IMR-90 (cell line): Measurements from ENCODE around the gene MINDY2. TPM values are rescaled to one million over a fixed set of nuclear protein-coding genes. Genes with fewer than 3 reads are reported as not detected.

Source experiments
- ATAC-seq: fragments of 200-7000 bp; cut with Tn5 transposase; 2 replicates; pipeline ENCODE4 v1.9.1; 2020; ENCODE audit warnings: low read depth, mild to moderate bottlenecking, moderate library complexity
- BruUV-seq: library from RNA; stranded (reverse); fragments of 400-500 nt; replicated peaks from 2 replicates; lab custom pipeline; 2021; lab: Mats Ljungman, UMichigan
- CTCF ChIA-PET: fragments of 300-600 bp; formaldehyde crosslinking; extraction: SDS; loops from one replicate; lab custom pipeline; 2021; ENCODE audit warnings: antibody characterized with exemption; lab: Yijun Ruan, JAX
- POLR2A ChIA-PET: fragments of 300-600 bp; sonication (Branson Sonifier 250); formaldehyde crosslinking; loops from one replicate; lab custom pipeline; 2022; ENCODE audit warnings: antibody characterized with exemption; ENCODE audit not compliant: unreplicated experiment; lab: Charles Lee
- DNase-seq: peaks from one replicate; pipeline ENCODE4 v3.0.0; 2013
- H2AFZ ChIP-seq: replicated peaks from 2 replicates; pipeline ENCODE3; 2013; ENCODE audit warnings: low read length, mild to moderate bottlenecking; ENCODE audit not compliant: poor library complexity
- H2AK5ac ChIP-seq: 2 replicates; pipeline ENCODE4 v1.6.1; 2013; ENCODE audit warnings: low read depth, low read length, inconsistent platforms
- H2AK9ac ChIP-seq: replicated peaks from 2 replicates; pipeline ENCODE3; 2013; ENCODE audit warnings: mild to moderate bottlenecking, low read depth, low read length, moderate library complexity; ENCODE audit not compliant: poor library complexity
- H2BK120ac ChIP-seq: 2 replicates; pipeline ENCODE4 v1.6.1; 2013; ENCODE audit warnings: low read depth, low read length, inconsistent platforms
- H2BK15ac ChIP-seq: 3 replicates; pipeline ENCODE4 v1.6.1; 2013; ENCODE audit warnings: low read depth, low read length, inconsistent platforms
- H2BK20ac ChIP-seq: 2 replicates; pipeline ENCODE4 v1.6.1; 2013; ENCODE audit warnings: low read depth, mild to moderate bottlenecking, inconsistent platforms, low read length, moderate library complexity
- H2BK5ac ChIP-seq: 2 replicates; pipeline ENCODE4 v1.6.1; 2013; ENCODE audit warnings: mild to moderate bottlenecking, low read depth, low read length, inconsistent platforms; ENCODE audit not compliant: poor library complexity, severe bottlenecking
- H3K14ac ChIP-seq: replicated peaks from 2 replicates; pipeline ENCODE4 v1.6.1; 2013; ENCODE audit warnings: low read depth, low read length, inconsistent platforms
- H3K18ac ChIP-seq: 2 replicates; pipeline ENCODE4 v1.6.1; 2013; ENCODE audit warnings: low read depth, low read length, control low read depth
- H3K23ac ChIP-seq: 2 replicates; pipeline ENCODE4 v1.6.1; 2013; ENCODE audit warnings: low read depth, low read length, inconsistent platforms
- H3K27ac ChIP-seq: 2 replicates; pipeline ENCODE4 v1.5.1; 2013; ENCODE audit warnings: mild to moderate bottlenecking, control low read depth, low read length; ENCODE audit not compliant: insufficient read depth
- H3K27me3 ChIP-seq: 2 replicates; pipeline ENCODE4 v1.6.1; 2013; ENCODE audit warnings: low read length; ENCODE audit not compliant: control insufficient read depth, insufficient read depth
- H3K36me3 ChIP-seq: 2 replicates; pipeline ENCODE4 v1.6.1; 2013; ENCODE audit warnings: low read length, mixed read lengths; ENCODE audit not compliant: control insufficient read depth, insufficient read depth
- H3K4ac ChIP-seq: 2 replicates; pipeline ENCODE4 v1.6.1; 2013; ENCODE audit warnings: low read depth, low read length, inconsistent platforms
- H3K4me1 ChIP-seq: 2 replicates; pipeline ENCODE4 v1.6.1; 2013; ENCODE audit warnings: low read length, mixed read lengths; ENCODE audit not compliant: control insufficient read depth, insufficient read depth
- H3K4me2 ChIP-seq: 2 replicates; pipeline ENCODE4 v1.6.1; 2013; ENCODE audit warnings: low read depth, mild to moderate bottlenecking, control low read depth, low read length, moderate library complexity
- H3K4me3 ChIP-seq: 2 replicates; pipeline ENCODE4 v1.5.1; 2013; ENCODE audit warnings: low read depth, mild to moderate bottlenecking, control low read depth, low read length, moderate library complexity; ENCODE audit not compliant: insufficient read depth
- H3K56ac ChIP-seq: 2 replicates; pipeline ENCODE4 v1.6.1; 2013; ENCODE audit warnings: low read length, inconsistent platforms; ENCODE audit not compliant: insufficient read depth; ENCODE audit errors: extremely low read depth
- H3K79me1 ChIP-seq, 2 experiments: 2 replicates each; pipeline ENCODE4 v1.6.1; 2013; ENCODE audit warnings: low read length in 2 of 2, inconsistent platforms in 1 of 2, low read depth in 1 of 2
- H3K9ac ChIP-seq: 2 replicates; pipeline ENCODE4 v1.6.1; 2013; ENCODE audit warnings: low read depth, low read length, control low read depth
- H3K9me1 ChIP-seq: 2 replicates; pipeline ENCODE4 v1.6.1; 2013; ENCODE audit warnings: low read length, inconsistent platforms; ENCODE audit not compliant: insufficient read depth
- H3K9me3 ChIP-seq: 2 replicates; pipeline ENCODE4 v1.6.1; 2013; ENCODE audit warnings: low read length; ENCODE audit not compliant: control insufficient read depth, insufficient read depth
- H4K20me1 ChIP-seq: 2 replicates; pipeline ENCODE4 v1.6.1; 2013; ENCODE audit warnings: low read length, inconsistent platforms; ENCODE audit not compliant: insufficient read depth
- H4K5ac ChIP-seq: 2 replicates; pipeline ENCODE4 v1.6.1; 2013; ENCODE audit warnings: mild to moderate bottlenecking, low read depth, low read length, control low read depth
- H4K8ac ChIP-seq, 2 experiments: 2 replicates each; pipeline ENCODE4 v1.6.1; 2013; ENCODE audit warnings: low read depth in 2 of 2, low read length in 2 of 2, control low read depth in 1 of 2, inconsistent platforms in 1 of 2
- H4K91ac ChIP-seq: 2 replicates; pipeline ENCODE4 v1.6.1; 2013; ENCODE audit warnings: low read depth, low read length, inconsistent platforms; ENCODE audit not compliant: insufficient read depth
- BHLHE40 ChIP-seq: fragments of 150-350 bp; IDR thresholded peaks from 2 replicates; pipeline ENCODE4 v1.6.1; 2016; ENCODE audit warnings: mild to moderate bottlenecking, low read depth, low read length
- FOS ChIP-seq: fragments of 150-350 bp; IDR thresholded peaks from 2 replicates; pipeline ENCODE4 v1.6.1; 2016; ENCODE audit warnings: low read depth, low read length
- MAFK ChIP-seq: IDR thresholded peaks from 2 replicates; pipeline ENCODE4 v1.6.1; 2012; ENCODE audit warnings: low read depth, low read length, improper control_type of control experiment
- MAZ ChIP-seq: IDR thresholded peaks from 2 replicates; pipeline ENCODE4 v1.6.1; 2012; ENCODE audit warnings: low read depth, mild to moderate bottlenecking, low read length, improper control_type of control experiment, moderate library complexity, borderline replicate concordance
- NFE2L2 ChIP-seq: fragments of 150-350 bp; IDR thresholded peaks from 2 replicates; pipeline ENCODE4 v1.6.1; 2016; ENCODE audit warnings: low read depth, mild to moderate bottlenecking, low read length
- POLR2A ChIP-seq: IDR thresholded peaks from 2 replicates; pipeline ENCODE4 v1.6.1; 2012; ENCODE audit warnings: mild to moderate bottlenecking, low read depth, low read length
- RCOR1 ChIP-seq: IDR thresholded peaks from 2 replicates; pipeline ENCODE4 v1.6.1; 2012; ENCODE audit warnings: mild to moderate bottlenecking, low read length, improper control_type of control experiment; ENCODE audit not compliant: insufficient replicate concordance
- SMC3 ChIP-seq: fragments of 150-350 bp; IDR thresholded peaks from 2 replicates; pipeline ENCODE4 v1.6.1; 2016; ENCODE audit warnings: low read depth, mild to moderate bottlenecking, antibody characterized with exemption, low read length, moderate library complexity
- WGBS, 2 experiments: methylation state at CpG; one replicate each; pipeline versions ENCODE4 v1.1.5 to v1.1.7; 2013; ENCODE audit warnings: missing lambda C conversion rate in 2 of 2; ENCODE audit not compliant: insufficient read length in 1 of 2; ENCODE audit errors: extremely low coverage in 2 of 2; 5-methylcytosine and 5-hydroxymethylcytosine counted together
- dilution Hi-C: fragments of 300-500 bp; cut with HindIII; formaldehyde crosslinking; loops from one replicate; pipeline ENCODE4 v1.14.3; 2018; ENCODE audit warnings: low sequenced_read_pairs; ENCODE audit not compliant: unreplicated experiment
- in situ Hi-C: fragments of 300-500 bp; cut with MboI; formaldehyde crosslinking; loops from 3 replicates; pipeline ENCODE4 v1.14.3; 2019; ENCODE audit warnings: low sequenced_read_pairs, inconsistent platforms, mixed read lengths
- intact Hi-C: fragments of 100-400 bp; cut with micrococcal nuclease; formaldehyde crosslinking; loops from 2 replicates; pipeline ENCODE4 v1.10.0; 2022
- polyA plus RNA-seq, 3 experiments: library from polyadenylated mRNA; depleted of rRNA; stranded (reverse); fragments of >200 nt; gene quantifications; 2 replicates each; pipeline ENCODE4 v1.2.3, GENCODE V29; 2012; ENCODE audit warnings: low replicate concordance in 1 of 3
- total RNA-seq: library from RNA; depleted of rRNA; stranded (reverse); fragments of >200 nt; gene quantifications from 2 replicates; pipeline ENCODE4 v1.2.3, GENCODE V29; 2012
- TF ChIP-seq, protein P1 (sequence below): fragments of 150-350 bp; IDR thresholded peaks from 2 replicates; pipeline ENCODE4 v1.6.1; 2017; ENCODE audit warnings: mild to moderate bottlenecking, antibody characterized with exemption, low read length, low read depth

The MINDY2 gene
- total and polyA plus RNA-seq, 2 of the 4 experiments (the other 2 are of a cell fraction) = 4.0 to 9.3 TPM

DNA sequence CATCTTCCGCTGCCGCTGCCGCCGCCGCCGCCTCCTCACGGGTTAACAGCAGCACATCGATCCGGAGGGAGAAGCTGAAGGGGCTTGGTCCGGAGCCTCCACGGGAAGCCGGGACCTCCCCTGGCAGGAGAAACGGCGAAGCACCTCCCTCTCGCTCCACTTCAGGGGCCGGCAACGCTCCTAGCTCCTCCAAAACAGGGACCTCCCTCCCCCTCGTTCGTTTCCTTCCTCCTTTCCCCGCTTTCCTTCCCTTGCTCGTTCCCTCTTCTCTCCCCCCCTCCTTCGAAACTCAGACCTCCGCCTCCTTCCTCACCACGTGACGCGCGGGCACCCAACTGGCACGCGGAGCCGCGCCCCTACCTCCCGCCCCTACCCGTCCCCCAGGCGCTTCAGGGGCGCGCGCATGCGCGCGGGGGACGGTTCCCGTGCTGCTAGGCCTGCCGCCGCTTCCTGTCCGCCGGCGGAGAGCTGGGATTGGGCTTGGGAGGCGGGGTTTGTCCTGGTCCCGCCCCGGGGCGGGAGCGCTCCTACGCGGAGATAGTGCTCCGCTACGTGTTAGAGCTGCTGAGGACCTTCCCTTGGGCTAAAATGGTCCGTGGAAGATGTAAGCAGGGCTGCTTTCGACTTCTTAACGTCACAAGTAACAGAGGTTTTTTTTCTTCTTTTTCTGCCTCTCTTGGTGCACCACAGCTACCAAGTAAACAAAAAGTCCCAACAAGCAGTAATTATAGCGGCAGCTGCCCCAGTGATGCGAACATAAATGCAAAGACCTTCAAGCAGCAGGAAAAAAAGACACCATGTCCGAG, 21.4 kb upstream of the MINDY2 start, which contains the start of gene ADAM10:
Gene ADAM10, minus strand, starts transcription at position 176 of the 806 bp plus-strand sequence. Its CDS starts 173 bp downstream, at position 3.
- peak within 1 kb of the TSS; percentile 79 for H3K4me2 ChIP-seq
- H3K27me3 ChIP-seq = no peaks in the 10 kb centered on the region
- dilution Hi-C loops = no loop called here
- H3K23ac ChIP-seq = peak within 1 kb of the TSS; percentile 90
- H3K36me3 ChIP-seq = no peaks in the 10 kb centered on the region
- peak within 1 kb of the TSS; percentile 88 for H2BK5ac ChIP-seq
- H3K9me3 ChIP-seq = no peaks in the 10 kb centered on the region
- no peaks in the 10 kb centered on the region for H3K4me1 ChIP-seq
- H3K14ac ChIP-seq = peak within 1 kb of the TSS; percentile 91
- H3K18ac ChIP-seq = peak within 1 kb of the TSS; percentile 53
- peak within 1 kb of the TSS; percentile 60 for H2BK120ac ChIP-seq
- ChIA-PET CTCF (interaction anchor here (0.9 kb wide), 2 partner anchors 480 to 537 kb away, joined by 3 read pairs; no protein-coding TSS in a partner anchor), POLR2A (interaction anchor here (0.7 to 1.5 kb wide), 6 partner anchors 13 to 359 kb away, joined by 3 to 9 read pairs (median 3); partner anchors contain the start of gene MINDY2)
- peak within 1 kb of the TSS; percentile 93 for H3K27ac ChIP-seq
- H4K8ac ChIP-seq = peak within 1 kb of the TSS; percentile 64 to 88; a peak in 3 of 4 replicates
- H3K4ac ChIP-seq = peak within 1 kb of the TSS; percentile 80
- H4K91ac ChIP-seq = peak within 1 kb of the TSS; percentile 78
- peak within 1 kb of the TSS; percentile 97 for H2AFZ ChIP-seq
- in situ Hi-C loops = loop anchor here (25.0 kb wide), 1 partner anchor 512 kb away; no protein-coding TSS in a partner anchor
- H3K79me1 ChIP-seq = peaks cover 5 to 13% of the 10 kb centered on the region in 2 experiments; a peak in 2 of 4 replicates
- peak within 1 kb of the TSS; percentile 57; the same call in 2 of the 3 replicates for H2BK15ac ChIP-seq
- no TSS peak for BruUV-seq
- ATAC-seq (peak; percentile 94), DNase-seq (peak; percentile 99)
- H3K56ac ChIP-seq = peak within 1 kb of the TSS; percentile 88
- TF ChIP-seq SMC3 (no peak; the same call in 1 of the 2 replicates), BHLHE40 (peak; percentile 71), FOS (peak; percentile 9; the same call in 1 of the 2 replicates), NFE2L2 (no peak), POLR2A (peak; percentile 86), MAFK (no peak), MAZ (peak; percentile 93), RCOR1 (no peak)
- TF ChIP-seq, protein P1, sequence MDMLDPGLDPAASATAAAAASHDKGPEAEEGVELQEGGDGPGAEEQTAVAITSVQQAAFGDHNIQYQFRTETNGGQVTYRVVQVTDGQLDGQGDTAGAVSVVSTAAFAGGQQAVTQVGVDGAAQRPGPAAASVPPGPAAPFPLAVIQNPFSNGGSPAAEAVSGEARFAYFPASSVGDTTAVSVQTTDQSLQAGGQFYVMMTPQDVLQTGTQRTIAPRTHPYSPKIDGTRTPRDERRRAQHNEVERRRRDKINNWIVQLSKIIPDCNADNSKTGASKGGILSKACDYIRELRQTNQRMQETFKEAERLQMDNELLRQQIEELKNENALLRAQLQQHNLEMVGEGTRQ = peak; percentile 99
- intact Hi-C loops = loop anchor here (2.0 to 5.0 kb wide), 5 partner anchors 21 to 521 kb away; partner anchors contain the start of gene MINDY2
- peaks cover 24% of the 10 kb centered on the region; the same call in 1 of the 2 replicates for H4K20me1 ChIP-seq
- H4K5ac ChIP-seq = peak within 1 kb of the TSS; percentile 77
- peak within 1 kb of the TSS; percentile 67 for H2AK5ac ChIP-seq
- H3K9me1 ChIP-seq = peaks cover 4% of the 10 kb centered on the region
- H2AK9ac ChIP-seq = peak within 1 kb of the TSS; percentile 98
- 0 out of 2 replicates have a peak within 1 kb of the TSS, but pooled peaks have one; percentile 14 for H2BK20ac ChIP-seq
- peak within 1 kb of the TSS; percentile 97 for H3K9ac ChIP-seq
- H3K4me3 ChIP-seq = peak within 1 kb of the TSS; percentile 74
- WGBS, 2 experiments = 2% methylated on average over 21 of the region's 62 CpGs; no CpG with 5 or more reads in 1 of the 2 experiments
